NCI-H226 (cell line): ENCODE results near the gene FNDC11.
"Not testable (repeated sequence)": the region's sequence is repeated elsewhere in the genome, so short reads cannot be mapped to it uniquely, and the experiment has no call there.

ENCODE experiments used
- DNase-seq: peaks from one replicate; pipeline ENCODE4 v3.0.0-alpha.2; 2015

The FNDC11 gene

DNA sequence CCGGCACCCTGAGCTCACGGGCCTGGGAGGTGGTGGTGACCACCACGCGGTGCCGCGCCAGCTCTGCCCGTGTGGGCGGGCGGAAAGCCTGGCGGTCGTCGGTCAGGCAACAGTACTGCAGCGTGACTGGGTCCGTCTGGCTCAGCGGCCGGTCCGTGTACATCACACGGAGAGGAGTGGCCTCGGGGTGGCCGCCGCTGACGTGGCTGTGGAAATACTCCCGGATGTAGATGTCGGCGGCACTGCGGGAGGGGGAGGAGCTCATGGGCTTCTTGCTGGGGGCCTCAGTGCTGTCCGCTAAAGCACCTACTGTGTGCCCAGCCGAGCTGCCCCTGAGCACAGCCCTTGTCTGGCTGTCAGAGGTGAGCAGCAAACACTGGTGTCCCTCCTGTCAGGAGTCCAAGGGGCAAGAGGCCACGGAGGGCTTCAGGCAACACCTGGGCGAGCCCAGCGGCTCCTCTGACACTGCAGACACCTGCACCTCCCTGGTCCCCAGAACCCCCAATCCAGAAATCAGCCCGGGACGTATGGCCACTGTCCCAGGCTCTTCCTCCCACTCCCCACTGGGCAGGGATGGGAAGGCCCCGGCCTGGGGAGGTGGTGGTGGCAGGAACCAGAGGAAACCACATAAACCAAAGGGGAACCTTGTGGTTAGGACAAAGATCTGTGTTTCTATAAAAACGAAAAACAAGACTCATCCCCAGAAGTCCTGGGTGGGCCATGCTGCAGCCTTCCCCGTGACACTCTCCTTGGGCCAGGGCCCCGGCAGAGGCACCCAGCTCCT is 13.6 kb downstream of the FNDC11 start:
- DNase-seq: no peak

DNA sequence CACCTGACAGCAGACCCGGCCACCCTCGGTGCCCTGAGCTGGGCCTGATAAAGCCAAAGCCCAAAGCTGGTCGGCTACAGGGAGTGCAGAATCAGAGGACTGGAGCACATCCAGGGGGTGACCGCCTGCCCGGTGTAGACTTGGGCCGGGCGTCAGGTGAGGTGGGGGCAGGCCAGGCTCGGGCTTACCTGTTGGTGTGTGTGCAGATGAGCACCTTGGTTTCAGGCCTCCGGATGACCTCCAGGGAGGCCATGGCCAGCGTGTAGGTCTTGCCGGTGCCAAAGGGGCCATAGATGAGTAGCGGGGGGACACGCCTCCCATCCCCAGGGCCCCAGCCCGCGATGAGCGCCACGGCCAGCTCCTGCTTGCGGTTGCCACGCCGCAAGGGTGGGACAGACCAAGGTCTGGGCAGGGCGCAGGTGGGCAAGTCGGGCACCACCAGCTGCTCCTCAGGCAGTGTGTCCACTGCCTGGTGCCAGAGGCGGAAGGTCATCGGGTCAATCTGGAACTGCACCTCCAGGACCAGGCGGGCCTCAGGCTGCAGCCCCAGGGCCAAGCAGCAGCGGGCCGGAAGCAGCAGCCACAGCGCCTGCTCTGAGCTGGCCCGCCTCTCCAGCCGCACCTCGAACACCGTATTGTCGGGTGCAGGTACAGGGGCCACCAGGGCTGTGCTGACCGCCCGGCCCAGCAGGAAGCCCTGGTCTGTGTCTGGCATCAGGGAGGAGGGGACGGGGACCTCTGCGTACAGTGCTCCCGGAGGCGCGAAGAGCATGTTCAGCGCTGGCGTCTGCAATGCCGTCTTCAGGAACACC is 14.4 kb downstream of the FNDC11 start:
- no peak for DNase-seq

DNA sequence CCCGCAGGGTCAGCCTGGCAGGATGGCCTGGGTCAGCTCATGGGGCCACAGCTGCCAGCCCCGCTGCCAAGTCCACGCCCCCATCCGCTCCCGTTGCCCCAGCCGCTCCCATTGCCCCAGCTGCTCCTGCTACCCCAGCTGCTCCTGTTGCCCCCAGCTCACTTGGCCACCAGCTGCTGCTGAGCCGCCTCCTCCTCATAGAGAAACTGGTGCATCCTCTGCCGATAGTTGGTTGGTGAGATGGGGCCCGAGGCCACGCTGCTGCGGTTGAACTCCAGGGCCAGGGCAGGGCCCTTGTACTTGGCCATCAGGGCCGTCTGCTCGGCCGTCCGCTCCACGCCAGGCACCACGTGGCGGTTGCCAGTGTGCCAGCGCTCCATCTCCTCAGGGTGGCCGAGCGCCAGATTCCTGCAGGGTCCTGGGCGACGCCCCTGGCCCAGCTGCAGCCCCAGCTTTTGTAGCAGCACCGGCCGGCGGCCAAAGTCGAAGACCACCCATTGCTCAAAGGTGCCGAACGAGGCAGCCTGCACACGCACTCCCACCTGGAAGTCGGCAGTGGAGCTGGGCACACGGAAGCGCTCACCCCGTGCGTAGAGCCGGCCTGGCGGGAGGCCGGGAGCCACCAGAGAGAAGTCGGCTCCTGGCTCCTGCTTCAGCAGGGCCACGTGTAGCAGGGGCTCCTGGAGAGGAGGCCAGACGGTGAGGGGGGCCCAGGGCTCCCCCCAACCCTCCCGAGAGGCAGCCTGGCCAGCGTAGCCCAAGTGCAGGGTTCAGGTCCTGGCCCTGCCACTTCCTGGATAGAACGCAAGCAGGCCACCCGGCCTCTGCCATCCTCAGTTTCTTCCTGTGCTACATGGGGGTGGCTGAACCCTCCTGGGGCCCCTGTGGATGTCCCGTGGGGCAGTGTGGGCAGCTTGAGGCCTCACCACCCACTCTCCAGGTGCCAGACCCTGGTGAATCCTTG is 15.3 kb downstream of the FNDC11 start:
- DNase-seq: no peak

DNA sequence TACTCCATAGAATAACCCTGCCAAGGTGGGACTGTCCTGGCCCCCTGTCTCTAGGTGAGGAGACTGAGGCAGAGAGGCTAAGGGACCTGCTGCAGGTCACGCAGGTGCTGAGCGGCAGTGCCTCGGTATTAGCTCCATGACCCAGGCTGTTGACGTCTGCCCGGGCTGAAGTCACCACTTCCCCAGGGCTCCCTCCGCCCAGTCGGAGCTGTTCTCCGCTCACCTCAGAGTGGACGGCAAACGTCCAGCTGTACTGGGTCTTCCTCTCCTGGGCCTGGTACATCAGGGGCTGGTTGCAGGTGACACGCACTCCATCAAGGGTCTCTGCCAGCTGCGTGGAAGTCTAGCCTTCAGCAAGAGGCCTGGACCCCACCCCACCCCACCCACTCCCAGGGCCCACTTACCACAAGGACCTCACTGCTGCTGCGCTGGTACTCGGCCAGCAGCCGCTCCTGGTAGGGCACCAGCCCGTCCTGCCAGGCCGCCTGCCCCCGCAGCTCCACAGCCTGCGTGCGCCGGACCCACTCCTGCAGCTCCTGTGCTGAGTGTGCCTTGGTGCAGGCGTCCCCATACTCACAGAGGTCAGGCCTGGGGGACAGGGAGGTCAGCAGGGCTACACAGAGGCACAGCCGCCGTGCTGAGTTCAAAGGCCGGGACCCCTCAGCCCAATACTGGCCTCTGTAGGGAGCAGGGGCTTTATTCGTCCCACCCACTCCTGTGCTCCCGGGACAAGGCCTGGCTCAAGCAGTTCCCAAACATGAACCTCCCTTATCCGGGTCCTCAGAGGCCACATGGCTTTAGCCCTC is 16.5 kb downstream of the FNDC11 start:
- no peak for DNase-seq

DNA sequence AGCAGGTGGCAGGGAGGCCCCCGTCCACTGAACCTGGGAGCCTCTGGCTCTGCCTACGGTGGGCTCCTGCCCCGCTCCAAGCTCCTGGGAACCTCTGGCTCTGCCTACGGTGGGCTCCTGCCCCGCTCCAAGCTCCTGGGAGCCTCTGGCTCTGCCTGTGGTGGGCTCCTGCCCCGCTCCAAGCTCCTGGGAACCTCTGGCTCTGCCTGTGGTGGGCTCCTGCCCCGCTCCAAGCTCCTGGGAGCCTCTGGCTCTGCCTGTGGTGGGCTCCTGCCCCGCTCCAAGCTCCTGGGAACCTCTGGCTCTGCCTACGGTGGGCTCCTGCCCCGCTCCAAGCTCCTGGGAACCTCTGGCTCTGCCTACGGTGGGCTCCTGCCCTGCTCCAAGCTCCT is 17.1 kb downstream of the FNDC11 start:
- not testable (repeated sequence) for DNase-seq

DNA sequence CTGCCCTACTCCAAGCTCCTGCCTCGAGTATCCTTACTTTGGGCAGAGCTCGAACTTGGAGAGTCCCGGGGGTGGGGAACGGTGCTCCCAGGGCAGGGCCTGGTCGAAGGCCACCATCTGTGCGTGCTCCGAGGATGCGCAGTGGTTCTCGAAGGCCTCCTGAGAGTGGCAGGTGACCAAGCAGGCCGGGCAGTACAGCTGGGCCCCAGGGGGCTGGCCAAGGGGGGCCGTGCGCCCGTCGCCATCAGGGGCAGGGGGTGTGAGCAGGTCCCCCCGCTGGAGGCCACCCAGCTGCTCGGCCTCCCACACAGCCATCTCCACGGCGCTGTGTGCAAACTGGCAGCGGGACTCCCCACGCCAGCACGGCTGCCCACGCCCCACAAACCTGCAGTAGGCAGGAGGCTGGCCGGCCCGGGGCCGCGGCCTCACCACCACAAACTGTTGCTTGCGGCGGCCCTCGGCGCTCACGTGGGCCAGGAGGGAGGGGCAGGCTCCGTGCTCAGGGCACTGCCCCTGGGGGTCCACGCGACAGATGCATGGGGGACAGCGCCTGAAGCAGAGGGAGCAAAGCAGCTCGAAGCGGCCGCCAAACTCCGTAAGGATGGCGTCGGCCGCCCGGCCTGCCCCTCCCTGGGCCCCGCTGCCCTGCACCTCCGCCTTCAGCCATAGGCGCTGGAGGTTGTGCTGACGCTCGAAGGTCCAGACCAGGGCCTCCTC is 18.3 kb downstream of the FNDC11 start:
- DNase-seq: no peak

DNA sequence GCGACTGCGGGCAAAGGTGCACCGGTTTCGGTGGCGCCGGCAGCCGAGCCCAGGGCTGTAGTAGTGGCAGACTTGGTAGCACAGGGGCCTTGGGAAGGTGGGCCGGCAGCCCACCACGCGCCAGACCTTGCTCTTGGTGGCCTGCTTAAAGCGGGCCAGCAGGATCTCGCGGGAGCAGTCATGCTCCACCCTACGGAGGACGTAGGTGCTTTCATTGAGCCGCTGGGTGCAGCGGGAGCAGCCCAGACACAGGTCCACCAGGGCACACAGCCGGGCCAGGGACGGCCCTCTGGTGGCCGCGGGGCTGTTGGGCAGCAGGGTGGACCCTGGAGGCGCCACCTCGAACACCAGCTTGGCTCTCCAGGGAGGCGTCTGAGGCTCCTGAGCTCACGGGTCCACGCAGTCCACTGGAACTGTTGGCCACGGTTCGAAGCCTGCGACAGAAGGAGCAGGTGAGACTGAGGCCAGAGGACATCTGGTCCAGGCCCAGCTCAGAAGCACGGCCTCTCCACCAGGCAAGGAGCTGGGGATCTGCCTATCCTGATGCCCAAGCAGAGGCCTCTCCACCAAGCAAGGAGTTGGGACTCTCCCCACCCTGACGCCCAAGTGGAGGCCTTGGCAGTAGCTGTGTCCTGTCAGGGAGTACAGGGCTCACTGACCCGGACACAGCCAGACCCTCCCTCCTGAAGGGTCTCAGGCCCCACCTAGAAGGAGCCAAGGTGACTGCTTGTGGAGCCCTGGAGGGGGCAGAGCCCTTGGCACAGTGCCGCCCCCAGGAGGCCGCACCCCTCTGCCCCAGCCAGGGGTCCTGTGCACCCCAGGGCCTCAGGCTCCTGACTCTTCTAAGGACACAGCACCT is 19.1 kb downstream of the FNDC11 start:
- DNase-seq: no peak

DNA sequence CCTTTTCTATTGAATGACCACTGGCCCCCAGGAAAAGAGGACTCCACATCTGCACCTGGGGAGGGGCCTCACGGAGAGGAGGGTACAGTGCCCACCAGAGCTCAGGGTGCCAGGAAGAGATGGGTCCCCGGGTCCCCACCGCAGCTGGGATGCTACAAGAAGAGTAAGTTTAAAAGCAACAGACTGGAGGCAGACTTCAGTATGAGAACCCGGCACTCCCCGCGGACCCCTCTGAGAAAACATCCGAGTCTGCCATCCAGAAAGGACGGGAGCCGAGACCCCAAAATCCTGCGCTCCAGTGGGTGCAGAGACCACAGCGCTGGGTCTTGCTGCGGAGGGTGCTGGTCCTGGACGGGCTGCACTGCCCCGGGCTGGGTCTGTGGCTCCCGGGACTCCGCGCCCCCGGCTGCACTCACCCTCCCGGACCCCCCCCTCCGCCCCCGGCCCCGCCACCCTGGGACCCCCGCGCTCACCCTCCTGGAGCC is 19.7 kb downstream of the FNDC11 start:
- no peak for DNase-seq

DNA sequence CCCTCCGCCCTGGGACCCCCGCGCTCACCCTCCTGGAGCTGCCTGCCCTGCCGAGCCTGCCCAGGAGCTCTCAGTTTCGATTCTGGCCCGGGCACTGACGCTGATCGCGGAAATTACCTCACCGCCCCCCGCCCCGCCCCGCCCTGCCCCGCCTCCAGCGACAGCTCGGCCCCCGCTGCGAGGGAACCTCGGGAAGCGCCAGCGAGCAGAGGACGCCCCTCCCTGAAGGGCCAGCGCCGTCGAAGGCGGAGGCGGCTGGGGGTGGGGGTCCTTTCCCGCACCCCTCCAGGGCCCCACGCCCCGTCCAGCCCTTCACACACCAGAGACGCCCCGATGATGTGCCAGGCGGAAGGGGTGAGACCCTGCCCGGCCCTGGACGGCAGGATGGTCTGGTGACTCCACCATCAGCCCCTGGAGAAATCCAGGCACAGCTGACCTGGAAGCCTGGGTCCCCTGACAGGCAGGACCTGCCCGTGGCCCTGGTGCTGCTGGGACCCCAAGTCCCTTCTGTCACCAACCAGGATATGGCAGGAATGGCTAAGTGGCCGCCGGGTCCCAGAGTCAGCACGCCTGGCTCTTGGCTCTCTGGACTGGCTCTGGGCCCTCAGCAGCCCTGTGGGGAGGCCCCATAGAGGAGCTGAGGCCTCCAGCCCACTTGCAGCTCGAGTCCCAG is 20.3 kb downstream of the FNDC11 start, which contains the start of gene HELZ2:
Gene HELZ2, minus strand, starts transcription at position 84 of the 673 bp plus-strand sequence. CDS start 1,854 bp downstream, outside the sequence.
- peak; percentile 36 for DNase-seq

DNA sequence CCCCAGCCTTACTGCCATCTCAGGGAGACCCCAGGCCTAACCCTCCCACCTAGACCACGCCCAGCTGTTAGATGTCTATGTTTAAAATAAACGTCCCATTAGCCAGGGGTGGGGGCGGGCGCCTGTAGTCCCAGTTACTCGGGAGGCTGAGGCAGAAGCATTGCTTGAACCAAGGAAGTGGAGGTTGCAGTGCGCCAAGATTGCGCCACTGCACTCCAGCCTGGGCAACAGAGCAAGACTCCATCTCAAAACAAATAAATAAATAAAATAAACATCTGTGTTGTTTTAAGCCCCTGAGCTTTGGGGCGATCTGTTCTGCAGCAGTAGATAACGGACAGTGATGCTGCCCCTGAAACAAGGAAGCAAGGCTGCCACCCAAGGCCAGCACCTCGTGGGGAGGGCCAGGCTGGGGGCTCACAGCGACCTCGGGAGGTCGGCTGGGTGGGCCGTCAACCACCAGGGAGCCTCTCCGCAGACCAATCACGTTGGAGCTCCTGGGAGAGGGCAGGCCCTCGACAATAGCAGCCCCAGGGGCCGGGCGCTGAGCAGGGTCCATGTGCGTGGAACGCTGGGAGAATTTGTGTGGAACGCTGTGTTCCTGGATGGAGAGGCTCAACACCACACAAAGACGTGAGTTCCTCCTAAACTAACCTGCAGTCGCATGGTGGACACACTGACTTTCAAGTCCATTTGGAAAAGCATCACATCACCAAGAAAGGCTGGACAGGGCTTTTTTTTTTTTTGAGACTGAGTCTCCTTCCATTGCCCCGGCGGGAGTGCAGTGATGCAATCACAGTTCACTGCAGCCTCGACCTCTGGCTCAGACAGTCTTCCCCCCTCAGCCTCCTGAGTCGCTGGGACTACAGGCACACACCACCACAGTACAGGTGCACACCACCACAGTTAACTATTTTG is 21.1 kb downstream of the FNDC11 start:
- DNase-seq: no peak

DNA sequence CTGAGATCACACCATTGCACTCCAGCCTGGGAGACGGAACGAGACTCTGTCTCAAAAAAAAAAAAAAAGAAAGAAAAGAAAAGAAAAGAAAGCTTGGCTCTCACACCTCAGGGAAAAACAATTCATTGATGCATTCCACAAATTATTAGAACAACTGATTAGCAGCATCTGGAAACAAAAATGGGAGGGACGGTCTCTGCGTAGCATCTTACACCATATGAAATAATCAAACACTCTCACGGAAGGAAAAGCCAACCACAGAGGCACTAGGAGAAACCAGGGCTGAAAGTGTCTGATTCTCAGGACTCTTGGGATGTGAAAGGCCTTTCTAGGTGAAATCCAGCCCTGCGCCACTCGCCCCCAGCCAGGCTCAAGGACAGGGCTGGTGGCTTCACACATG is 22.4 kb downstream of the FNDC11 start:
- DNase-seq: no peak

DNA sequence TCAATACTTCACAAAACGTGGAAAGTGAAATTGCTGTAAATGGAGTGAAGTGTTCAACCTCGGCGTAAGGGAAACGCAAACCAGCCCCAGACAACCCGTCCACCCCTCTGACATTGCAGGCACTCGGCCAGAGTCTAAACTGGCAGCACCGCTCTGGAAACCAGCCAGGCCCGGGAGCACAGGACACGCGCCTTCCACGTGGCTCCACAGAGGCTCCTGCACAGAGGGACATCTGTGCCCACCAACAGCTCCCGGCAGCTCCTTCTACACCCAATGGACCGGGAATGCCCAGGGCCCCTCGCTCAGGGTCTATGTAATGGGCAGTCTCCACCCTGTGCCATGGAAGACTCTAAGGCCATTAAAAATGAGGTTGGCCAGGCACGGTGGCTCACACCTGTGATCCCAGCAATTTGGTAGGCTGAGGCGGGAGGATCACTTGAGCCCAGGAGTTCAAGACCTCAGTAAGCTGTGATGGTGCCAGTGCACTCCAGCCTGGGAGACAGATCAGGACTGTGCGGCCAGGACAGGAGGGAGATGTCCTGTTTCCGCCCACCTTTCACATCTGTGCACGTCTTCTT is 23.4 kb downstream of the FNDC11 start:
- no peak for DNase-seq

DNA sequence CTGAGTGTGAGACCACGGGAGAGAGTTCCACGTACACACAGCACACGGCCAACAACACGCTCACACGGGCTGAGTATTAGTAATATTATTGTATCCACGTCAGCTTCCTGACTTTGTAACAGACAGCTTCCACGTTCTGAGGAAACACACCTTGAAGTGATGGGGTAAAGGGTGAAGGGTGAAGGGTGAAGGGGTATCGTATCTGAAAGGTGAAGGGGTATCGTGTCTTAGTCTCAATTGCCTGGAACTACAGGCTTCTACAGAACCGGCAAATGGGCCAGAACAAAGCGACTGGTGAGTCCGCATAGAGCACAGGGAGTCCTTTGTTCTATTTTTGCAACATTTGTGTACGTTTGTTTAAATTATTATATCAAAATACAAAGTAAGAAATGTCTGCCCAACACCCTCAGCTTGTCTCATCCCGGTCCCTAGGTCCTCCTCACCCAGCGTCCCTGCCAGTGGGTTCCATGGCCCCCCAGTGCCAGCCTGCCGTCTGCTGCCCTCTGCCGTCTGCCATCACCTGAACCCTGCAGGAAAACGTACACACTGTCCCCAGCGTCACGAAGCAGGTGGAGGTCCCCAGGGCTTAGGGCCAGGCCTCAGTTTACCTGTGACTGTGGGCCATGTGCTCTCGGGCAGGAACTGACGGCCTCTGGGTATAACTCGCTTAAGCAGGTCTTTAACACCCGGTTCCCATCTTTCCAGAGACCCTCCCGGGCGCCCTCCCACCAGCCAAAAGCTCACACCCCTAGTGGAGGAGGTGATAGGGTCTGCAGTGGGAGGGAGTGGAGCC is 24.5 kb downstream of the FNDC11 start:
- no peak for DNase-seq

DNA sequence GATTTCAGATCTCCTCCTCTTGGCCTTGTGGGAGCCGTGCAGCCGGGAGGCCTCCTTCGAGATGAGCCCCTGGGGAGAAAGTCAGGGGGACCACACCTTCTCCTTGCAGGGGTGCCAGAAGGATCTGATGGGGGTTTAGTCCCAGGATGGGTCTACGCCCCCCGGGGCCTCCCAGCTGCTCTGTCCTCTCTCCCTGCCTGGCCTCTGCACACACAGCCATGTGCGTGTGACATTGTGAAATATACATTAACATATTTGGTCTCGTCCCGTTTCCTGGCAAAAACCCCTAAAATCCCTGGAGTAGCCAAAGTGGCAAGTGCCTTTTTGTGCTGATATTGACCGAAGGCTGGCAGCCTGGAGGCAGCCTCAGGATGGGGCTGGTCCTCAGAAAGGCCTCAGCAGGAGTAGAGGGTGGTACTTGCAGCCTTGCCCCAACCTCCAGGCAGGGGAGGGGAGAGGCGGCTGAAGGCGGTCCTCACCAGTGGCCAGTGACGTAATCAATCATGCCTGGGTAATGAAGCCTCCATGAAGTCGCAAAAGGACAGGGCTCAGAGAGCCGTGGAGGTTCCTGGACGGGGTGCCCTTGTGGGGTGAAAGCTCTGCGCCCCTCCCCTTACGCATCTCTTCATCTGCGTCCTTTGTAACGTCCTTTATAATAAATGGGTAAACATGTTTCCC is 25.2 kb downstream of the FNDC11 start:
- no peak for DNase-seq

DNA sequence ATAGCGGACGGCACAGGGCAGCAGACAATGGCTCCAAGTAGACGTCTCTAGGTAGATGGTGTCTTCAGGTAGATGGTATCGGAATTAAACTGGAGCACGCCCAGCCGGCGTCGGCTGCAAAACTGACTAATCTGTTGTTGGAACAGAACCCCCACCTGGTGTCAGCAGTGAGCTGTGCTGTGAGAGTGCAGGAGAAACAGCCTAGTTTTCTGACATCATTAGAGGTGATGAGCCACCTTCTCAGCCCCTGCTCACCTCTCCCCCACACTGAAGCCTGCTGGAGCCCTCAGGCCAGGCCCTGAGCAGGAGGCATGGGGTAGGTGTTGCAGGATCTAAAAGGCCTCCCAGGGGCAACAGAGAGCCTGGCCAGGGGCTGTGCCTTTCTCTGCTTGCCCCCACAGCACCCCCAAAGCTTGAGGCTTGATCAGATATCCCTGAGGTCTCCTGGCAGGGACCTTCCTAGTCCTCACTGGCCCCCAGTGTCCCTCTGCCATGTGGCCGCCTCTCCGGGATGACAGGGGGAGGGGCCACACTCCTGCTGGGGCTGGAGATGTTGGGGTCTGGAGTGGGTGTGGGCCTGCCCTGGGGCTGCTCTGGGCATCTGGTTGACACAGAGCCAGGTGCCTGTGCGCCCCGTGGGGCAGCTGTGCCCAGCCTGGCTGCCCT is 27.0 kb downstream of the FNDC11 start:
- DNase-seq: peak; percentile 78
